ENCODE data around the gene QRFPR.
A peak's percentile ranks its signal among the peaks of the same experiment; 100 is the strongest.

Gene QRFPR

GRCh38 chr4:121375262-121375661 lies 5.6 kb downstream of the QRFPR start:
- TF ChIP-seq CTCF (conservative IDR thresholded peaks at IDR 0.05; ENCODE audit: control insufficient read depth, insufficient read depth, low read depth, low read length): no peak
- no peak overlapping the region for H3K4me3 ChIP-seq (ENCODE audit: control insufficient read depth, low read depth, low read length)
- peak; percentile 43 for DNase-seq (ENCODE audit: low read depth)

- H3K4me3 ChIP-seq (ENCODE audit: control insufficient read depth, low read depth, low read length): no peak overlapping the region
- no peak for DNase-seq (ENCODE audit: low read depth)
- TF ChIP-seq CTCF (conservative IDR thresholded peaks at IDR 0.05; ENCODE audit: control insufficient read depth, insufficient read depth, low read depth, low read length): no peak
Measured at GRCh38 chr4:121373841-121374240, 7.0 kb downstream of the QRFPR start.

GRCh38 chr4:121370729-121371325 lies 10.0 kb downstream of the QRFPR start:
- no peak overlapping the region for H3K4me3 ChIP-seq (ENCODE audit: control insufficient read depth, low read depth, low read length)
- DNase-seq (ENCODE audit: low read depth): peak; percentile 50
- peak; percentile 61 for TF ChIP-seq CTCF (conservative IDR thresholded peaks at IDR 0.05; ENCODE audit: control insufficient read depth, insufficient read depth, low read depth, low read length)

GRCh38 chr4:121360495-121360894 lies 20.3 kb downstream of the QRFPR start:
- peak; percentile 57 for DNase-seq (ENCODE audit: low read depth)
- TF ChIP-seq CTCF (conservative IDR thresholded peaks at IDR 0.05; ENCODE audit: control insufficient read depth, insufficient read depth, low read depth, low read length): no peak

GRCh38 chr4:121358473-121358872 lies 22.3 kb downstream of the QRFPR start:
- peak; percentile 78 for DNase-seq (ENCODE audit: low read depth)
- TF ChIP-seq CTCF (conservative IDR thresholded peaks at IDR 0.05; ENCODE audit: control insufficient read depth, insufficient read depth, low read depth, low read length): no peak
- no peak overlapping the region for H3K4me3 ChIP-seq (ENCODE audit: control insufficient read depth, low read depth, low read length)

More at GRCh38 chr4:121360495-121360894, 20.3 kb downstream of the QRFPR start:
- no peak overlapping the region for H3K4me3 ChIP-seq (ENCODE audit: control insufficient read depth, low read depth, low read length)

- TF ChIP-seq CTCF (conservative IDR thresholded peaks at IDR 0.05; ENCODE audit: control insufficient read depth, insufficient read depth, low read depth, low read length): no peak
- no peak overlapping the region for H3K4me3 ChIP-seq (ENCODE audit: control insufficient read depth, low read depth, low read length)
- DNase-seq (ENCODE audit: low read depth): no peak
Measured at GRCh38 chr4:121353213-121353612, 27.6 kb downstream of the QRFPR start.

GRCh38 chr4:121344098-121344497 lies 36.7 kb downstream of the QRFPR start:
- no peak for TF ChIP-seq CTCF (conservative IDR thresholded peaks at IDR 0.05; ENCODE audit: control insufficient read depth, insufficient read depth, low read depth, low read length)
- H3K4me3 ChIP-seq (ENCODE audit: control insufficient read depth, low read depth, low read length): no peak overlapping the region
- DNase-seq (ENCODE audit: low read depth): no peak
